Gastroesophageal sphincter (tissue), 4 donors: ENCODE measurements around the gene RBM12. TPM values are rescaled to one million over a fixed set of nuclear protein-coding genes. Genes with fewer than 3 reads are reported as not detected.
A peak's percentile ranks its signal among the peaks of the same experiment; 100 is the strongest.

Source experiments
- ATAC-seq: fragments of 150-250 bp; one replicate; pipeline ENCODE4 v1.9.1; 2016; ENCODE audit warnings: mild to moderate bottlenecking, moderate library complexity
- H3K27ac ChIP-seq, 4 donors: fragments of 200-600 bp; sonication (generic) in 3 of 4; 1 replicate in 3 of 4; 2 replicates in 1 of 4; pipeline ENCODE4 v1.5.1; 2016 to 2019
- H3K27me3 ChIP-seq: fragments of 200-600 bp; sonication (generic); one replicate; pipeline ENCODE4 v1.5.1; 2019
- H3K36me3 ChIP-seq, 2 donors: fragments of 200-600 bp; sonication (generic); one replicate each; pipeline ENCODE4 v1.5.1; 2019; ENCODE audit warnings: control low read depth in 1 of 2
- H3K4me1 ChIP-seq, 3 donors: fragments of 200-600 bp; sonication (generic); 1 replicate in 2 of 3; 2 replicates in 1 of 3; pipeline ENCODE4 v1.5.1; 2016 to 2019; ENCODE audit warnings: control low read depth in 2 of 3
- H3K4me3 ChIP-seq, 2 donors: fragments of 200-600 bp; sonication (generic); one replicate each; pipeline ENCODE4 v1.5.1; 2019; ENCODE audit warnings: mild to moderate bottlenecking in 1 of 2, moderate library complexity in 1 of 2
- H3K9me3 ChIP-seq, 3 donors: fragments of 200-600 bp; sonication (generic); one replicate each; pipeline ENCODE4 v1.5.1; 2017 to 2019; ENCODE audit warnings: control low read depth in 2 of 3
- EP300 ChIP-seq: sonication (generic); formaldehyde crosslinking; IDR thresholded peaks from one replicate; pipeline ENCODE4 v1.6.1; 2017; ENCODE audit warnings: antibody characterized with exemption, mild to moderate bottlenecking
- POLR2A ChIP-seq, 2 donors: fragments of 450-650 bp; IDR thresholded peaks; one replicate each; pipeline ENCODE4 v1.6.1; 2017; ENCODE audit warnings: antibody characterized with exemption in 2 of 2, mild to moderate bottlenecking in 2 of 2, moderate library complexity in 1 of 2
- POLR2AphosphoS5 ChIP-seq: sonication (generic); formaldehyde crosslinking; IDR thresholded peaks from one replicate; pipeline ENCODE4 v1.6.1; 2017; ENCODE audit warnings: antibody characterized with exemption
- WGBS, 2 donors: methylation state at CpG; one replicate each; pipeline ENCODE4 v1.1.5; 2018; ENCODE audit warnings: low coverage in 1 of 2; 5-methylcytosine and 5-hydroxymethylcytosine counted together
- total RNA-seq, 4 donors: library from RNA; depleted of rRNA; stranded (reverse); fragments of >200 nt; gene quantifications; one replicate each; pipeline ENCODE4 v1.1.0, GENCODE V29; 2016
- TF ChIP-seq, protein P1 (sequence below), 4 experiments: fragments of 200-600 bp in 2 of 4; fragments of 450-650 bp in 2 of 4; sonication (generic) in 1 of 4; IDR thresholded peaks; one replicate each; pipeline ENCODE4 v1.5.1; 2017 to 2019; ENCODE audit warnings: antibody characterized with exemption in 4 of 4, mild to moderate bottlenecking in 2 of 4, moderate library complexity in 2 of 4

Gene RBM12
- total RNA-seq, 4 donors from 2014 or later = 18.9 to 36.3 (median 29.5) TPM

DNA sequence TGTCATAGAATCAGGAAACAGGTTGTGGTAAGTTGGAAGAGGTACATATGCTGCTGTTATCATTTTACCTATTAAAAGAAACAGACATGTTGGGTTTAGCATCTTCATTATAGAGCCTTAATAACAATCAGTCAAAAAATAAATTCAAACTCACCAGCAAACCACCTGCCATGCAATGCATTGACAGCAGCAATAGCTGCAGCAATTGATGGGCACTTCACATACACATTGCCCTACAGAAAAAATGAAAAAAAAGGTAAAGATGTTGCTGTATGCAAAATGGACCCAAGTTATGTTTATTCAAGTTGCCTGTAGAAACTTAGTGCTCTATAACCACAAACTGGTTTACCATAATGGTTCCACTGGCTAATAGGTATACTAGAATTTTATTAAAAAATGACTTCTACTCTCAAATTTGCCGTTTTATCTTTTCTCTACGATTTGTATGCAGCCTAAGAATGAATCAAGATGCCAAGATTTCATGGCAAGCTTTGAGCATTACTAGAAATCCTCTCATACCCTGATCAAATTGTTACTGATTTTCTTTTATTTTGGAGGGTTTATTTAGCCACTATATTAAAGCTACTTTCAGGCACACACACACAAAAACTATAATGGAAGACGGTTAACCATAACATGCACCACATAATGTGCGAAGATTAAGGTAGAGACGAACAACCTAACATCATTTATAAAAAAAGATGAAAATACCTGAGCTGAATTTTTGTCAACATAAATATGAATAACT is 40.0 kb upstream of the RBM12 start:
- WGBS, 2 donors = 77 to 78% methylated on average over 5 of the region's 5 CpGs
- peaks cover under 1 to 39% (median 4%) of the 10 kb centered on the region in 3 donors for H3K4me1 ChIP-seq
- H3K27ac ChIP-seq = no peak overlapping the region
- H3K9me3 ChIP-seq = no peaks in the 10 kb centered on the region
- H3K27me3 ChIP-seq = no peaks in the 10 kb centered on the region
- H3K36me3 ChIP-seq = peaks cover 20 to 88% of the 10 kb centered on the region in 2 donors
- TF ChIP-seq EP300 = no peak
- TF ChIP-seq, protein P1, sequence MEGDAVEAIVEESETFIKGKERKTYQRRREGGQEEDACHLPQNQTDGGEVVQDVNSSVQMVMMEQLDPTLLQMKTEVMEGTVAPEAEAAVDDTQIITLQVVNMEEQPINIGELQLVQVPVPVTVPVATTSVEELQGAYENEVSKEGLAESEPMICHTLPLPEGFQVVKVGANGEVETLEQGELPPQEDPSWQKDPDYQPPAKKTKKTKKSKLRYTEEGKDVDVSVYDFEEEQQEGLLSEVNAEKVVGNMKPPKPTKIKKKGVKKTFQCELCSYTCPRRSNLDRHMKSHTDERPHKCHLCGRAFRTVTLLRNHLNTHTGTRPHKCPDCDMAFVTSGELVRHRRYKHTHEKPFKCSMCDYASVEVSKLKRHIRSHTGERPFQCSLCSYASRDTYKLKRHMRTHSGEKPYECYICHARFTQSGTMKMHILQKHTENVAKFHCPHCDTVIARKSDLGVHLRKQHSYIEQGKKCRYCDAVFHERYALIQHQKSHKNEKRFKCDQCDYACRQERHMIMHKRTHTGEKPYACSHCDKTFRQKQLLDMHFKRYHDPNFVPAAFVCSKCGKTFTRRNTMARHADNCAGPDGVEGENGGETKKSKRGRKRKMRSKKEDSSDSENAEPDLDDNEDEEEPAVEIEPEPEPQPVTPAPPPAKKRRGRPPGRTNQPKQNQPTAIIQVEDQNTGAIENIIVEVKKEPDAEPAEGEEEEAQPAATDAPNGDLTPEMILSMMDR (IDR thresholded peaks at IDR 0.05) = no peak
- TF ChIP-seq POLR2A (IDR thresholded peaks at IDR 0.05) = no peak
- TF ChIP-seq POLR2AphosphoS5 = no peak
- no peak overlapping the region for H3K4me3 ChIP-seq
- no peak for ATAC-seq

DNA sequence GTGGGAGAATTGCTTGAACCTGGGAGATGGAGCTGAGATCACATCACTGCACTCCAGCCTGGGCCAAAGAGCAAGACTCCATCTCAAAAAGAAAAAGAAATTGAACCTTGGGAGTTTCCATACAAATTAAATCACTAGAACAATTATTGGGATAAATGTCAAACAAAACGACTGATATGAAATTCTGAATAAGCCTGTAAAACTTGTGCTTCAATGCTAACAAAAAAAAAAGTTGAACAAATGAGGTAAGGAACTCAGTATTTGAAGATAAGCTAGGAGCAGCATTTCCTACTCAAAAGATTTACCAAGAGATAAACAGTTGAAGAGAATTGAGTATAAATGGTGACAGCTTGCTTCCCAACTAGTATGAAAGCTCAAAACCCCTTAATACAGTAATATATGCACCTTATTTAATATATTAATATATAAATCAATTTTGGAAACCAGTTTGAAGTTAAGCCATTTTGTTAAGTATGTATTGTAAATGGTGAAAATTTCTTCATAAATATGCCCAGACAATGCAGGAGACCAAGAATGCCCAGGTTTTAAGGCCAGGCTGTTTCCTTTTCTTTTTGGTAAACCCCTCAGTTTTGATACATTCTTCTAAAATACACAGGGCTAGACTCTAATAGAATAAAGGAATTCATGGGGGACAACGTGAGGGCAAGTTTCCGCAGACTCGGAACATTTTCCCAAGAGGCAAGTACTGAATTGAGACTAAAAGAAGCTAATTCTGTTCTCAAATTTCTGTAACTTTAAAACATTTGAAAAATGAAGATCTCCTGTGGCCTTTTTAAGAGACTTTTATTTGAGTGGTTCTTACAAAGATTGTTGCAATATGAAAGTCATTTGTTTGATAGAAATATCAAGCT is 38.4 kb upstream of the RBM12 start:
- 38 to 64% methylated on average over 4 of the region's 4 CpGs for WGBS, 2 donors
- Histone ChIP-seq H3K36me3 (peaks cover 20 to 72% of the 10 kb centered on the region in 2 donors), H3K27me3 (no peaks in the 10 kb centered on the region), H3K27ac (peak overlapping the region in 1 of 4 donors; percentile 23), H3K9me3 (no peaks in the 10 kb centered on the region), H3K4me1 (peaks cover 0 to 33% (median 5%) of the 10 kb centered on the region in 3 donors), H3K4me3 (no peak overlapping the region)
- no peak for ATAC-seq
- TF ChIP-seq POLR2AphosphoS5 = peak; percentile 8
- TF ChIP-seq EP300 = no peak

DNA sequence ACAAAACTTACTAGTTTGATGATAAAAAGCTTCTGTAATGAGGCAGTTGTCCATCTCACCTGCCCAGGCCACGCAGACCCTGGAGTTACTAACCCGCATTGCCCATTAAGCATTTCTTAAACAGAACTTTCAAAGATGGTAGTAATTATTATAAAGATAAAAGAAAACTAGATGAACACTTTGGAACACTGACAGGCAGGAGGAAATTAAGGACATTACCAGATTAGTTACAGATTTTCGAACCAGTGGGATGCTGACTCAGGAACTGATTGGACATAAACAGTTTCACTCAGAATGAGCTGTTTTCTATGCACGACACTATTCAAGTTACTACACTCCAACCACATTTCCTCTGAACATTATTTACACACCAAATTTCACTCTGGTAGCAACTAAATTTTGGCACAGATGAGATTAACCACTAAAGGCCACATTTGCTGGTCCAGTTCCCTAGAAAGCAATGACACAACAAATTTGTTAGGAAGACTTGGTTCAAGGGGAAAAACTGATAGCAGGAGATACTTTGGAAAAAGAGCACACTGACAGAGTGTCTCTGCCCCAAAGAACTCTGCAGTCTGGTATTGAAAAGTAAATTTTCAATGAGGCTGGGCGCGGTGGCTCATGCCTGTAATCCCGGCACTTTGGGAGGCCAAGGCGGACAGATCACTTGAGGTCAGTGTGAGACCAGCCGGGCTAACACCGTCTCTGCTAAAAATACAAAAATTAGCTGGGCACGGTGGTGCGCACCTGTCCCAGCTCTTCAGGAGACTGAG is 37.5 kb upstream of the RBM12 start:
- H3K4me3 ChIP-seq = no peak overlapping the region
- WGBS, 2 donors = 51 to 67% methylated on average over 4 to 12 of the region's 12 CpGs
- no peak for ATAC-seq
- peak overlapping the region in 1 of 4 donors; percentile 23 for H3K27ac ChIP-seq
- TF ChIP-seq, protein P1 (IDR thresholded peaks at IDR 0.05) = no peak
- TF ChIP-seq EP300 (no peak), POLR2AphosphoS5 (no peak), POLR2A (IDR thresholded peaks at IDR 0.05) (no peak)
- H3K36me3 ChIP-seq = peaks cover 20 to 64% of the 10 kb centered on the region in 2 donors
- peaks cover 0 to 36% (median 11%) of the 10 kb centered on the region in 3 donors for H3K4me1 ChIP-seq
- no peaks in the 10 kb centered on the region for H3K27me3 ChIP-seq
- H3K9me3 ChIP-seq = no peaks in the 10 kb centered on the region

DNA sequence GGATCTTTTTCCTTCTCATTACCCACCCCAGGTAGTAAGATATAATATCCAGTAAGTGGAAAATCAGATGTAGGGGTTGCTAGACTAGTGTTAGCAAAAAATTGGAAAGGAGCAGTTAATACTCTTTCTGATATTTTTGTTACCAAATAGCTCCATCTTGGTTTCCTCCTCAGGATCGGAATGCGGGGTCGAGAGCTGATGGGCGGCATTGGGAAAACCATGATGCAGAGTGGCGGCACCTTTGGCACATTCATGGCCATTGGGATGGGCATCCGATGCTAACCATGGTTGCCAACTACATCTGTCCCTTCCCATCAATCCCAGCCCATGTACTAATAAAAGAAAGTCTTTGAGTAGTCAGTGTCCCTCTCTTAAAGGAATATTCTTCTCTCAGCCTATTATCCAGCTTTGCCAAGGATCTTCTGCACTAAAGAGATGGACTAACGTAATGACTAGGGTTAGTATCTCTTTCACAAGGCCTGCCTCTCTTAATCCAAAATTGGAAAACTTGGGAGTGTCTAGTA is 36.0 kb upstream of the RBM12 start:
- H3K27me3 ChIP-seq = no peaks in the 10 kb centered on the region
- no peaks in the 10 kb centered on the region for H3K9me3 ChIP-seq
- WGBS, 2 donors = 79 to 82% methylated on average over 7 of the region's 7 CpGs
- H3K4me3 ChIP-seq = no peak overlapping the region
- peaks cover 8 to 56% of the 10 kb centered on the region in 2 donors for H3K36me3 ChIP-seq
- ATAC-seq = no peak
- H3K27ac ChIP-seq = peak overlapping the region in 3 of 4 donors; percentile 88 to 89 (median 88)
- peaks cover 0 to 41% (median 11%) of the 10 kb centered on the region in 3 donors for H3K4me1 ChIP-seq
- TF ChIP-seq, protein P1 (IDR thresholded peaks at IDR 0.05) = no peak
- TF ChIP-seq EP300 = no peak
- no peak for TF ChIP-seq POLR2A (IDR thresholded peaks at IDR 0.05)
- no peak for TF ChIP-seq POLR2AphosphoS5
